ENCODE data around the gene GNB2. TPM values are rescaled to one million over a fixed set of nuclear protein-coding genes. Genes with fewer than 3 reads are reported as not detected.

The GNB2 gene
- total and polyA plus RNA-seq, 2 of the 13 experiments (the other 11 are each of a cell fraction or from before 2014, with no cell fraction given), result 48.3 to 67.1 TPM

DNA sequence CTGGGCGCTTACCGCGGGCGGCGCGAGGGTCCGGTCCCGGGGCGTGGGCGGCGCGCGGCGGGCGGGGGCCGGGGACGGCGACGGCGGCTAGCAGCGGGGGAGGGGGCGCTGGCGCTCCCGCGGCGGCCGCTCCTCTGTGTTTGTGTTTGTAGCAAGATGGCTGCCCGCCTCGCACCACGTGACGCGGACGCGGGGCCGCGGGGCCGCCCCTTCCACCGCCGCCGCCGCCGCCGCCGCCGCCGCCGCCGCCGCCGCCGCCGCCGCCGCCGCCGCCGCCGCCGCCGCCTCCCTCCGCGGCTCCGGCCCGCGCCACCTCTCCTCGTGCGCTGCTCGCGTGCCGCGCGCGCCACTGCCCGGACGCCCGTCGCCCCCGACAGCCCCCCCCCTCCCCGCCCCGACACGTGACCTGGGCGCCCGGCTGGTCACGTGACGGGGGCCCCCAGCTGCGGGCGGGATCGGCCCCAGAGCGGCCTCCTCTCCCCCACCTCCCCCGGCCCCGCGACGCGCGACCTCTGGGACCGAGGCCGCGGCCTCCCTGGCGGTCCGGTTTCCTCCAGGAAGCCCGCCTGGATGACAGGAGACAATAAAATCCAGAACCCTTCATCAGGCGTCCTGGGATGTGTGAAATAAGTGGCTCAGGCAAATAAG is 20.7 kb downstream of the GNB2 start, which contains the start of gene GIGYF1 (continued):
- TF ChIP-seq RNF219 (CRISPR knock-in tag; IDR thresholded peaks at IDR 0.05) (no peak), GABPB1 (CRISPR knock-in tag; IDR thresholded peaks at IDR 0.05) (peak; percentile 55; the same call in 1 of the 2 replicates), SP5 (CRISPR knock-in tag; IDR thresholded peaks at IDR 0.05; ENCODE audit: borderline replicate concordance, low read depth) (peak; percentile 30; the same call in 1 of the 2 replicates), FUBP1 (CRISPR knock-in tag; IDR thresholded peaks at IDR 0.05; ENCODE audit: borderline replicate concordance) (no peak), HOMEZ (CRISPR knock-in tag; IDR thresholded peaks at IDR 0.05; ENCODE audit: low read depth) (no peak), ZNF740 (CRISPR knock-in tag; IDR thresholded peaks at IDR 0.05) (peak; percentile 57; the same call in 1 of the 2 replicates), ZNF337 (CRISPR knock-in tag; IDR thresholded peaks at IDR 0.05; ENCODE audit: borderline replicate concordance, low read depth) (no peak), SATB2 (CRISPR knock-in tag; IDR thresholded peaks at IDR 0.05) (no peak), USF2 (IDR thresholded peaks at IDR 0.05; ENCODE audit: low read depth, low read length) (peak; percentile 64; the same call in 1 of the 2 replicates), USF2 (CRISPR knock-in tag; IDR thresholded peaks at IDR 0.05; ENCODE audit: borderline replicate concordance) (peak; percentile 63; the same call in 1 of the 2 replicates), ZBTB7B (CRISPR knock-in tag; IDR thresholded peaks at IDR 0.05) (0 out of 2 replicates have a peak, but pooled peaks have one; percentile 36), NR2C2 (CRISPR knock-in tag; IDR thresholded peaks at IDR 0.05; ENCODE audit: borderline replicate concordance) (0 out of 2 replicates have a peak, but pooled peaks have one; percentile 8), ZNF639 (CRISPR knock-in tag; conservative IDR thresholded peaks at IDR 0.05) (peak; percentile 72; the same call in 1 of the 2 replicates), ZNF777 (CRISPR knock-in tag; IDR thresholded peaks at IDR 0.05) (no peak; the same call in 1 of the 2 replicates)
- TF ChIP-seq, protein P1, sequence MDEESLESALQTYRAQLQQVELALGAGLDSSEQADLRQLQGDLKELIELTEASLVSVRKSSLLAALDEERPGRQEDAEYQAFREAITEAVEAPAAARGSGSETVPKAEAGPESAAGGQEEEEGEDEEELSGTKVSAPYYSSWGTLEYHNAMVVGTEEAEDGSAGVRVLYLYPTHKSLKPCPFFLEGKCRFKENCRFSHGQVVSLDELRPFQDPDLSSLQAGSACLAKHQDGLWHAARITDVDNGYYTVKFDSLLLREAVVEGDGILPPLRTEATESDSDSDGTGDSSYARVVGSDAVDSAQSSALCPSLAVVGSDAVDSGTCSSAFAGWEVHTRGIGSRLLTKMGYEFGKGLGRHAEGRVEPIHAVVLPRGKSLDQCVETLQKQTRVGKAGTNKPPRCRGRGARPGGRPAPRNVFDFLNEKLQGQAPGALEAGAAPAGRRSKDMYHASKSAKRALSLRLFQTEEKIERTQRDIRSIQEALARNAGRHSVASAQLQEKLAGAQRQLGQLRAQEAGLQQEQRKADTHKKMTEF (CRISPR knock-in tag; IDR thresholded peaks at IDR 0.05), result peak; percentile 30; the same call in 1 of the 2 replicates
